Gastroesophageal sphincter (tissue), 3 donors: Measurements from ENCODE around the gene OGFOD2.
A peak's percentile ranks its signal among the peaks of the same experiment; 100 is the strongest.

ENCODE experiments used
- EP300 ChIP-seq: sonication (generic); formaldehyde crosslinking; IDR thresholded peaks from one replicate; pipeline ENCODE4 v1.6.1; 2017; ENCODE audit warnings: antibody characterized with exemption, mild to moderate bottlenecking
- POLR2A ChIP-seq, 2 donors: fragments of 450-650 bp; IDR thresholded peaks; one replicate each; pipeline ENCODE4 v1.6.1; 2017; ENCODE audit warnings: antibody characterized with exemption in 2 of 2, mild to moderate bottlenecking in 2 of 2, moderate library complexity in 1 of 2
- POLR2AphosphoS5 ChIP-seq: sonication (generic); formaldehyde crosslinking; IDR thresholded peaks from one replicate; pipeline ENCODE4 v1.6.1; 2017; ENCODE audit warnings: antibody characterized with exemption
- TF ChIP-seq, protein P1 (sequence below), 4 experiments: fragments of 200-600 bp in 2 of 4; fragments of 450-650 bp in 2 of 4; sonication (generic) in 1 of 4; IDR thresholded peaks; one replicate each; pipeline ENCODE4 v1.5.1; 2017 to 2019; ENCODE audit warnings: antibody characterized with exemption in 4 of 4, mild to moderate bottlenecking in 2 of 4, moderate library complexity in 2 of 4

DNA sequence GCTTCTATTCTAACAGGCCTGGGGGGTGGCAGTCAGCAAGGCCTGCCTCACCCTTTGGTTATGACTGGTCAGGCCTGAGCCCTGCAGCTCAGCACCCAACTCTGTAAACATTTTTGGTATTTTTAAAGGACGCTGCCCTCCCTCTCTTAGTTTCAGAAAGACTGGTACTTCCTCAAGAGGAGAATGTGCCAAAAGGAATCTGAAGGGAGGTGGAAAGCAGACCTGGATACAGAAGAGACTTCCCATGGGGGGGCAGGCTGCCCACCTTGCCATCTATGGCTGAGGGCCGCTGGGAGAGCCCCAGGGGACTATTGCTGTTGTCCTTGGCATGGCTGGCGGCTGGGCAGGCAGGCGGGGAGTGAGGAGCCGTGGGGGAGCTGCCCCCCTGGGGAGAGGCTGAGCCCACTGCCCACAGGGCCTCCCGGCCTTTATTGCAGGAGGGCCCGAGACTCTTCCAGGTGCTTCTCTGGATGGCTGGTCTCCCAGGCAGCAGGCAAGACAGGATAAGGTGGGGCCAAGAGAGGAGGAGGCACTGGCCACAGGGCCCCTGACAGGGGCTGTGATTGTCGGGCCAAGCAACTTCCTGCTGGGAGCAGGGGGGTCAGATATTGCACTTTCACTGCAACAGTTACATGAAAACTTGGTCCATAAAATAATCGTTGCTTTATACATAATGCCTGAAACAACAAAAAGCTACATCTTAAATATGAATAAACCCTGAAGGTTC, 8.9 kb downstream of the OGFOD2 start:
- TF ChIP-seq, protein P1, sequence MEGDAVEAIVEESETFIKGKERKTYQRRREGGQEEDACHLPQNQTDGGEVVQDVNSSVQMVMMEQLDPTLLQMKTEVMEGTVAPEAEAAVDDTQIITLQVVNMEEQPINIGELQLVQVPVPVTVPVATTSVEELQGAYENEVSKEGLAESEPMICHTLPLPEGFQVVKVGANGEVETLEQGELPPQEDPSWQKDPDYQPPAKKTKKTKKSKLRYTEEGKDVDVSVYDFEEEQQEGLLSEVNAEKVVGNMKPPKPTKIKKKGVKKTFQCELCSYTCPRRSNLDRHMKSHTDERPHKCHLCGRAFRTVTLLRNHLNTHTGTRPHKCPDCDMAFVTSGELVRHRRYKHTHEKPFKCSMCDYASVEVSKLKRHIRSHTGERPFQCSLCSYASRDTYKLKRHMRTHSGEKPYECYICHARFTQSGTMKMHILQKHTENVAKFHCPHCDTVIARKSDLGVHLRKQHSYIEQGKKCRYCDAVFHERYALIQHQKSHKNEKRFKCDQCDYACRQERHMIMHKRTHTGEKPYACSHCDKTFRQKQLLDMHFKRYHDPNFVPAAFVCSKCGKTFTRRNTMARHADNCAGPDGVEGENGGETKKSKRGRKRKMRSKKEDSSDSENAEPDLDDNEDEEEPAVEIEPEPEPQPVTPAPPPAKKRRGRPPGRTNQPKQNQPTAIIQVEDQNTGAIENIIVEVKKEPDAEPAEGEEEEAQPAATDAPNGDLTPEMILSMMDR (IDR thresholded peaks at IDR 0.05), result no peak
- no peak for TF ChIP-seq POLR2A (IDR thresholded peaks at IDR 0.05)
- TF ChIP-seq EP300, result no peak
- TF ChIP-seq POLR2AphosphoS5, result peak; percentile 49
